HG03378 (cell line): ENCODE data around the gene ITGA8.
"Not testable (repeated sequence)": the region's sequence is repeated elsewhere in the genome, so short reads cannot be mapped to it uniquely, and the experiment has no call there.

Experiments used
- ATAC-seq: cut with Tn5 transposase; IDR thresholded peaks from one replicate; pipeline ENCODE4 v1.9.1; 2021; ENCODE audit warnings: mild to moderate bottlenecking, moderate library complexity; ENCODE audit not compliant: unreplicated experiment

The ITGA8 gene

GRCh38 chr10:15719899-15720634, at the start of gene ITGA8:
Gene ITGA8 (minus strand): TSS chr10:15719922. CDS start chr10:15719771, 151 bp downstream.
- no peak for ATAC-seq

- ATAC-seq = no peak
Measured at GRCh38 chr10:15764892-15765454, 45.3 kb upstream of the ITGA8 start.

DNA sequence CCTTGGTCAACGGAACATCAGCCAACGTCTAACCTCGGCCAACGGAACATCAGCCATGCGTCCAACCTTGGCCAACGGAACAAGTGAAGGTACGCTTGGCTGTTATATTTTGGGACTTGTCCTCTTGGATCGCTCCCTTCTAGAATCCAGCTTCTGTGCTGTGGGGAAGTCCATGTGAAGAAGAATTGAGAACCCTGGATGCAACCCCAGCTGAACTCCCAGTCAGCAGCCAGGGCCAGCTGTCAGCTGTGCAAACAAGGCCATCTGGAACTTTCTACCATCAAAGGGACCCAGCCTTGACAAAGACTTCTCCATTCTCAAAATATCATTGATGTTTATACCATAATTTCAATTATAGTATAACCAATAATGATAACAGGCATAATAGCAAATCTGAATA, 43.3 kb upstream of the ITGA8 start:
- ATAC-seq = no peak

GRCh38 chr10:15762239-15762638, 42.5 kb upstream of the ITGA8 start:
- not testable (repeated sequence) for ATAC-seq

DNA sequence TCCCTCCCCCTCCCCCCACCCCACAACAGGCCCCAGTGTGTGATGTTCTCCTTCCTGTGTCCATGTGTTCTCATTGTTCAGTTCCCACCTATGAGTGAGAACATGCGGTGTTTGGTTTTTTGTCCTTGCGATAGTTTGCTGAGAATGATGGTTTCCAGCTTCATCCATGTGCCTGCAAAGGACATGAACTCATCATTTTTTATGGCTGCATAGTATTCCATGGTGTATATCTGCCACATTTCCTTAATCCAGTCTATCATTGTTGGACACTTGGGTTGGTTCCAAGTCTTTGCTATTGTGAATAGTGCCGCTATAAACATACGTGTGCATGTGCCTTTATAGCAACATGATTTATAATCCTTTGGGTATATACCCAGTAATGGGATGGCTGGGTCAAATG, 41.5 kb upstream of the ITGA8 start:
- not testable (repeated sequence) for ATAC-seq

GRCh38 chr10:15760681-15761080, 41.0 kb upstream of the ITGA8 start:
- ATAC-seq = no peak

DNA sequence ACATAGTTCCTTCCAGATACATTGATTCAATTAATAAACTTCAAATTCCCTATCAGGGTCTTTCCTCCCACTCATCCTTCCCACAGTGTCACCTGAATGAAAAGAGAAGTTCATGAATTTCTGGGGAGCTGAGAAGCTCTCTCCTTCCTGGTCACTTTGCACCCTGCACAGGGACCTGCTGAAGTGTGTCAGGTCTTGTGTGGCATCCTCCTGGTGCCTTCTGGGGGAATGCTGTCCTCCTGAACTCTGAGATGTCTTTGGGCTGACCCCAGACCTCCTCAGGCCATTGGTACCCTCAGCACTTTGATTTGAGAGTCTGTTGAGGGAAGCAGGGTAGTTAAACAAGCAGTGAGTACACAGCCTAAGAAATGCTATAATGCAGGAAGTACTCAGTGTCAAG, 39.5 kb upstream of the ITGA8 start:
- no peak for ATAC-seq

- no peak for ATAC-seq
Measured at GRCh38 chr10:15758618-15759017, 38.9 kb upstream of the ITGA8 start.

DNA sequence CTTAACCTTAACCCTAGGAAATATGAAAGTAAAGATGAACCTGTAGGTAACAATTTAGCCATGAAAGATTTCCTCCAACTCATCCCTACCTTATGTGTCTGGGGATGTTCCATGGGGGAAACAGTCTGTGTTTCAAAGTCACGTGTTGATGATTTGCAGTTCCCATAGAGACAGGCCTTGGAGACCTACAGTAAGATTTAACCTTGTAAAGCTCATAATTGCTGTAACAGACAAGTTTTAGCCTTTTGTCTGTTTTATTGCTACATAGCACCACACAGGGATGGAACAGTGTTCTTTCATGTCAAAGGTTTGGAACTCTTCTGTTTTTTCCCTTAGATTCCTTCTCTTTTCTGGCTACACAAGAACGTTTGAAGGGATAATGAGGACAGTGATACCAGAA, 35.2 kb upstream of the ITGA8 start:
- no peak for ATAC-seq

DNA sequence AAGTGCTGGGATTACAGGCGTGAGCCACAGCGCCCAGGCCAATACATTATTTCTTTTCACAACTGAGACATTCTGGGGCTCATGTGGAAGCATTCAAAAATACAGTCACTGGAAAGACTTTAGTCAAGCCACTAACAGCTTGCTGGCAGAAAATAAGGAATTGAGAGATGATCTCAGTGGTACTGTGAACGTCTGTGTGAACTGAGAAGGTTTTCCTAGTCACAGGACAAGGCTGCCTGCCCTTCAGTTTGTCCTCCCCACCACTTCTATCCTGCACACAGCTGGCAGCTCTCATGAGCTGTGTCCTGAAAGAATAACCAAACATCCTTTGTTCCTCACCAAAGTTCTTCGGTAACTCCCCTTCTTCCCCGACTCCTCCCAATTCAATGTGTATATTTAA, 31.3 kb upstream of the ITGA8 start:
- ATAC-seq = no peak

GRCh38 chr10:15748126-15748525, 28.4 kb upstream of the ITGA8 start:
- no peak for ATAC-seq

DNA sequence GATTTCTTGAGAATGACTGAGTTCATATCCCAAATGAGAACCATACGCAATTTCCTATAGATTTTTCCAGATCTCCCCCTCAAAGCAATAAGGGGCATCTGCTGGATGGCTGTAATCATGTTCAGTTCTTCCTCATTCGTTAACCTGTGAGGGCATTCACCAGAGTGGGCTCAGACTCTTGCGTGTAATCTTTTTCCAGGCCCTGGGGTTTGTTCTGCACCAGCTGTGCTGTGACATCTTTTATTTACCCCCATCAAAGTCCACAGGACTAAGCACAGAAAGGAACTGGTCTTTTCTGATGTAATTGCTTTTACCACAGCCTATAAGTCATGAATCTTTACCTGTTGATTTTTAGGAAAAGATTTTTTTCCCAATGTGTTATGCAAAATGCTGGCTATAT, 27.9 kb upstream of the ITGA8 start:
- no peak for ATAC-seq

DNA sequence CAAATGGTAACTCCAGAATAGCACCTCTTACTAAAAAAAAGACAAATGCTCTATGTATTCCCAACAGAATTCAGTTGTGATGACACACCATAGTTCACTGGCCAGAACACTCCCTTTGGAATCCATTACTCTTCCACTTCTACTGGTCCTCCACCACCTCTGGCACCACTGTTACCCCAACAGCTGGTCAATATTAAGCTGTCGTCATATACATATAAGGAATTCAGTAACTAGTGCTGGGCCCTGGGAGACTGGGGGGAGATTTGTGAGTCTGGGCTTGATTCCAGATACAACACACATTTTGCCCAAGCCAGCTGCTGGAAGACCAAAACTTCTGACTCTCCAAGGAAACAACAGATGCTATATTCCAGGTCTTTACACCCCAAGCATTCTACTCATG, 26.0 kb upstream of the ITGA8 start:
- ATAC-seq = no peak

DNA sequence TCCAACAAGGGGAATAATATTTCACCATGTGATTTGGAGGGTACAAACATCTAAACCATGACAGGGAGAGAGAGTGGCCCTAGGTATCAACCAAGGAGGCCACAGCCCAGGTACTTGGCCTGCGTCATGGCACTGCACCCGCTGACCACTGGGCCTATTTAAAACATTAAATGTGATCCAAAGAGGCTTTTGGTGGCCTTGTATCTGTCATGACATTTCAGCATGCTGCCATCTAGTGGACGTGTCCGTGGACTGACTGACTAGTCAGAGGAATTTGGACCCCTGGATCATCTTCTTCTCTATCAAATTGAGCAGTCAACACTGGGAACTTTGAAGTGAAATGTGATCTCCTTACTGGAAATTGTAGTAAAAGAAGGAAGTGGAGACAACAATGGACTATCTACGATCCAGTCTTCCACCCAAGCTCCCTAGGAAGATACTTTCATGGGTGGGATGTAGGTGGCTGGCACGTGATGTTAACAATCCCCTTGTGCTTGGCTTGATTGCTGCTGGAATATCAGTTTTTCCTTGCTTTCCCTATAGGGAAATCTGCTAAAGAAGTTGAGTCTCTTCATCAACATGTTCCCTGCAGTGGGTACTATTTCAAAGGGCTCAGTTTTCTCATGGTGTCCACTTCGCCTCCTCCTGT, 24.6 kb upstream of the ITGA8 start:
- ATAC-seq = no peak

DNA sequence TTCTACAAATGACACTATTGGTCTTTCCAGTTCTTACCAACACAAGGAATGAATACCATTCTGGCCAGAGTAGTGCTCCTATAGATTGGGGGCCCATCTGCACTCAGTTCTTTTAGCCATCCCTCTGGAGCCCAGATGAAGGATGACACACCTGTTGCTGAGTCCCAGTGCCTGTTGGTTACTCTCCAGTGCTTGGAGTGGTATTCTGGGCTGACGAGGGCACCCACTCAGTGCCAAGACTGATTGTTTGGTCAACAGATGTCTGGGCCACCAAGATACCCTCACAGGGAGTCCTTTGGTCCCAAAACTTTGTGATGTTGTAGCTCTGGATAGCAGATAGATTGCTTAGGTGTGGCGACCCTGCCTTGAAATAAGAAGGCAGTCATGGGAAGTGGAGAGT, 23.7 kb upstream of the ITGA8 start:
- no peak for ATAC-seq

DNA sequence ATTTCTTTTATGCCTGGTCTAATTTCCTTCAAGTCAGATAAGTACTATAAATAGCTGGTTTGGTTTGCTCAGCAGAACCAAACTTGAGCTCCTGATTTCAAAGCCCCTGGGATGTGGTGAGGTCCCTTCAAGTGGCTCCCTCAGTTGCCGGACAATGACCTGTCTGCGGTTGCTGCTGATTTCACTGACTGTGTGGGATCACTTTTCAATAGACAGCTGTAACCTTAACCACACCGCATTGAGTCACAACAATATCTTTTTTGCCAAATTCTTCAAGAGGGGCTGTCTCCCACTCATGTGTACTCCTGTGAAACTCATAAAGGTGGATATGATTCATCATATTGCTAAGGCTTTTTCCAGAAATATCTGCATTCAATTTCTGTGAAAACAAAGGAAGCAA, 23.1 kb upstream of the ITGA8 start:
- no peak for ATAC-seq

DNA sequence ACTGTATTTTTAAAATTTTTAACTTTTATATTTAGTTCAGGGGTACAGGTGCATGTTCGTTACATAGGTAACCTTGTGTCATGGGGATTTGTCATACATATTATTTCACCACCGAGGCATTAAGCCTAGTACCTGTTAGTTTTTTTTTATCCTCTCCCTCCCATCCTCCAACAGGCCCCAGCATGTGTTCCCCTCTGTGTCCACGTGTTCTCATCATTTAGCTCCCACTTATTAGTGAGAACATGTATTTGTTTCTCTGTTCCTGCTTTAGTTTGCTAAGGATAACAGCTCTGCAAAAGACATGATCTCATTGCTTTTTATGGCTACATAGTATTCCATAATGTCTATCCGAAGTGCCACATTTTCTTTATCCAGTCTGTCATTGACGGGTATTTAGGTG, 22.4 kb upstream of the ITGA8 start:
- ATAC-seq = no peak

GRCh38 chr10:15741581-15741980, 21.9 kb upstream of the ITGA8 start:
- no peak for ATAC-seq

GRCh38 chr10:15740261-15740660, 20.5 kb upstream of the ITGA8 start:
- ATAC-seq = no peak

DNA sequence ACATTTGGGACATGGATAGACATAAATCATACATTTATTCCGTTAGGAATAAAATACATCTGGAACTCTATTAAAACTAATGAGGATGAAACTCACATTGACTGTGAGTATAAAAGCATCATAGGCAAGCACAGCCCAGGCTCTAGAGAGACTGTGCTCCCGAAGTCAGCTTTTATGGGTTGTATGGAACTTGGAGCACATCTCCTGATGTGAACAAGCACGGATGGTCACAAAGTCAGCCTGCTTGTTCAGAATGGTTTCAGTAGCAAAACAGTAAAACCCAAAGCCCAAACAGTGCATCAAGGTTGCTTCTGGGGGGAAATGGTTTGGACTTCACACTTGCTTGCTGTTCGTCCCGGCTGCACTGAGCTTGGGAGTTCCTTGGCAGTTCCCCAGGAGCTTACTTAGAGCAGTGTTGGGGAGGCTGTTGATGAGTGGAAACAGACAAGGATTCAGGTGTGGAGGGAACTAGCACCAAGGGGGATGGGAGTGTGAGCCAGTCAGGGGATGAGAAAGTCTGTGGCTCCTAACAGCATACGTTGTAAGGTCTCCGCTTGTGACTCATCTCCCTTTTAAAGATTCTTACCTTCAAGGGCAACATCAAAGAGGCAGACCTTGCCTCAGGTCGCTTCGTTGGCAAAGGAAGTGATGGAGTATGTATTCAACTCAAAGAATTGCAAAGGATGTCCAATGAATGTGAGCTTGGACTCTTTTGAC, 19.7 kb upstream of the ITGA8 start:
- ATAC-seq = no peak

DNA sequence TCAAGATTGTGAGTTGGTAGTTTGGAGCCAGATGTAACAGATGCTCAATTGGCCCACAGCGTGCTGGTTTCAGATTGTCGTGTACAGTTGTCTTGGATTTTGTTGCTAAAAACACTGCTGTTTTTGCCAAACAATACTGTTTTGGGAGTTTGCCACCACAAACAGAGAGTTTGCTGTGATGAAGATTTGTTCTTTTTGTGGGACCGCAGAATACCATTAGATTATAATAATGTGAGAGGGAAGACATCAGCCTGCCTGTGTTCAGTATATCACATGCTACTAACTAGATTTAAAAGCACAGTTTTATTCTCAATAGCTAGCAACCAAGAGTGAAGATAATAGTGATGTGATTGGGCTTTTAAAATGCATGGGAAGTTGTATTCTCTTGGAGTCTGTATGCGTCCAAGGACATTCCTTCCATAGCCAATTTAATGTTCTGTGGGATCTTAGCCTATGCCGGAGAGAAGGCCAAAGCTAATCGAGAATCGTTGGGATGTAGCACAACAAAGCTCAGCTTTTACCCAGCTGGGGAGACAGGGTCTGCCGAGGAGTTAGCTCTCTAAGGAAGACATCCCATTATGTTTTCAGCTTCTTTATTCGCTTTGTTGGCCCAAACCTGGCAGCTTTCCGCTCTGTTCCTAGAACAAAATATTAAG, 18.7 kb upstream of the ITGA8 start:
- ATAC-seq = no peak
